COLO829 (cell line): ENCODE results near the gene AANAT.
A peak's percentile ranks its signal among the peaks of the same experiment; 100 is the strongest.

Experiments
- DNase-seq: peaks from one replicate; pipeline ENCODE4 v3.0.0; 2012; ENCODE audit warnings: low spot score

The AANAT gene

DNA sequence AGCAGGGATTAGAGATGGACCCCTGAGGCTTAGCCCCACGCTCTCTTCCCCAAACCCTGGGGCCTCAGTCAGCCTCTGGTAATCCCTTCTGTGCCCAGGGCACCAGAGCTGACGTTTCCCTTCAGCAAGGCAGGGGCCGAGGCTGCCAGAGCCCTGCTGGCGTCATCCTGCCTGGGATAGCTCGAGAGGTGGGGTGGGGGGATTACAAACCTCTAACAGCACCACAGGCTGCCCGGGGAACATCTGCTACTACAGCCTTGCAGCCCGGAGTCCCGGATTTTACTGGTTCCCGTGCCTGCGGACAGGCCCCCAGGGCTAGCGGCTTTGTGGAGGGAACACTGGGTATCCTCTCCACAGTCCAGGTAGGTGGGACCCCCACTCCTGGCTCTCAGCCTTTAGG is at the start of gene AANAT:
TSS of gene AANAT (plus strand) at position 238 of the 400 bp plus-strand sequence. CDS start 1,144 bp downstream, outside the sequence.
- DNase-seq = no peak

DNA sequence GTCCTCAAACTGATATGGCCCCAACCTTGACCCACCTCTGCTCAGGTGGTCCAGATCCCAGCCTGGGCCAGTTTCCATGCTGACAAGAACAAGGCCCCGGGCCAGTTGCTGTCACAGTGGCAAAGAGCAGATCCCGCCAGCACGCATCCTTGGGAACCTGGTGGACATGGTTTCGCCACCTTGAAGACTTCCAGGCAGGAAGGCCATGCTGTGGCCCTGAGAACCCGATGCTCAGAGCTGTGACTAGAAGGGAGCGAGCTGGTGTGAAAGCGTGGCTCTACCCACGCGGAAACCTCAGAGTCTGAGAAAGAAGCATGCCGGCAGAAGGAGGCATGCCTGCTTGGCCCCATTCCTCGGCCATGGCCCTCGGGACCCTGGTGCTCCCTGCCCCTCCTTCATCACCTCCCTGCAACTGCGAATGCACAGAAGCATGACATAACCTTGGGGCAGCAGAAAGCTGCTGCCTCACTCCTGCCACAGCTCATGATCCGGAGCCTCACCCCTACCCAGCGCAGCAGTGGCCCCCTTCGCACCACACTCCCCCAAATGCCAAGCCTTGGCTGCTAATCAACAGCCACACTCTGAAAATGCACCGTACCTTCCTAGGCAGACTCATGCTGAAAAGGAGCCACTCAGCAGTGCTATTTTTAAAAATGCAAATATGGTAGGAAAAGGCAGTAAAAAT is 47.7 kb upstream of the AANAT start:
- no peak for DNase-seq

DNA sequence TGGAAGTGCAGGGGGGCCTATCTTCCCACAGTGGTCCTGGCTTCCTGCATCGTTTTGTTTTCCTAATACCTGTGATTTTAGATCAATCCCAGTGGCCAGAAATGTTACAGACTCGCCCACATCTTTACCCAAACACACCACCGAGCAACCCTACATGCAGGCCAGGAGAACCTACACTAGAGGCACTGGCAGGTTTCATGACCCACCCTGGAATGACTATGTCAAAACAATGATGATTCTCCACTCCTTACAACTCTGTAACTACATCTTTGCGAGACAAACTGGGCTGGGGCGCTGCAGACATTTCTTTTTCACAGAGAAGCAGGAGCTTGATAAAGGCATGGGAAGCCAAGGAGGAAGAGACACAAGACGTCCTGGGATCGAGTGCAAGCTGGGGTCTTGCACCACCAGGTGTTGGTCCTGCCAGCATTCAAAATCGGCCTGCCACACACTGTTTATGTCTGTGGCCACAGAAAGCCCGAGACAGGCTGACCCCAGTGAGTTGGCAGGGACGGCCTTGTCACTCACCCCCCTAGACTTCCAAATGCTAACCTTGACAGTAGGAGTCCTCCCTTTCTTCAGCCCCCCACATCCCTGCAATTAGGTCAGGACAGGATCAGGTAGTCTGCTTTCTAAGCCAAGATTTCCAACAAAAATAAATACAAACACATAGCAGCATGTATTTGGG is 46.9 kb upstream of the AANAT start:
- no peak for DNase-seq

DNA sequence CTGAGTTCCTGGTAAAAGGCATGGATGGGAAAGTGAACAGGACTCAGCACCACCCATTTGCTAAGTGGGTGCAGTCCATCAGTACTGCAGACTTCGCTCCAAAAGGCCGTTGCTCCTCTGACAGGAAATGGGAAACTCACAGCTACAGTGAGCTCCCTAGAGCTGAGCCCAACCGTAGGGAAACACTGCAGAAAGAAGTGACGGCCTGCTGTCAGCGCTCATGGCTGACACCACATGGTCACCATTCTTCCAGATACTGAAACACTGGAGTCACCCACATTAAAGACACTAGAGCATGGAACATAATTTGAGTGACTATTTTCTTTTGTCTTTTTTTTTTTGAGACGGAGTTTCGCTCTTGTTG is 46.4 kb upstream of the AANAT start:
- DNase-seq = no peak

DNA sequence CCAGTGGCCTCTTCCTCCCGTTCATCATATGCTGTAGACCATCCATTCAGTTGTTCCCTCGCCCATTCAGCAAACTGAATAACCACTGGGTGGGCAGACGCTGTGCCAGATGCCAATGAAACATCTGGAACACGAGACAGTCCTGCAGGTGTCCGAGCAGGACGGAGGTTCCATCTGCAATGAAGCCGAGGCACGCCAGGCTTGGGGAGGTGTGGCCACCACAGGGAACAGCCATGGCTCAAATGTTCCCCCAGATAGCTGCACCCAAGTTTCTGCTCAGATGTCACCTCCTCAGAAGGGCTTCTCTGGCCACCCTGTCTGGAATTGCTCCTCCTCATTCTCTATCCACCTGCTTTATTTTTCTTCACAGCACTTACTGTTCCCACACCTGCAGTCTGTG is 45.0 kb upstream of the AANAT start:
- no peak for DNase-seq

DNA sequence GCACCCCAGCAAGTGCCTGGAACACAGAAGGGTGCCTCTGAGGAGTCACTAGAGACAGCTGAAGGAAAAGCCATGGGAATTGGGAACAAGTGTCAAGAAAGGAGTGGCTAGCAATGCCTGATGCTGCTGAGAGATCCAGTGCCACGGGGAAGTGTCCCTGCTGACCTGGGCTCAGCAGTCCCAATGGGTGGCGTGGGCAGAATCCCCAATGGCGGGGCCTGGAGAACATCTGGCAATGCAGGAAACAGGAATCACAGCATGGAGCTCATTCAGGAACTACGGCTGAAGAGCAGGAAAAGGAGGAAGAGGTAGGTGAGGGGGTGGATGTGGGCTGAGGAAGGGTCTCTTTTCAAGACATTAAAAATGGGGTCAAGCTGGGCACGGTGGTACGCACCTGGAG is 44.5 kb upstream of the AANAT start:
- DNase-seq = no peak

GRCh38 chr17:76426853-76427252 is 40.5 kb upstream of the AANAT start:
- DNase-seq = no peak

GRCh38 chr17:76427501-76428231 is 39.7 kb upstream of the AANAT start:
- peak; percentile 32 for DNase-seq

- DNase-seq = no peak
Observed at GRCh38 chr17:76428511-76428910, 38.9 kb upstream of the AANAT start.

- DNase-seq = no peak
Observed at GRCh38 chr17:76431509-76431908, 35.9 kb upstream of the AANAT start.

DNA sequence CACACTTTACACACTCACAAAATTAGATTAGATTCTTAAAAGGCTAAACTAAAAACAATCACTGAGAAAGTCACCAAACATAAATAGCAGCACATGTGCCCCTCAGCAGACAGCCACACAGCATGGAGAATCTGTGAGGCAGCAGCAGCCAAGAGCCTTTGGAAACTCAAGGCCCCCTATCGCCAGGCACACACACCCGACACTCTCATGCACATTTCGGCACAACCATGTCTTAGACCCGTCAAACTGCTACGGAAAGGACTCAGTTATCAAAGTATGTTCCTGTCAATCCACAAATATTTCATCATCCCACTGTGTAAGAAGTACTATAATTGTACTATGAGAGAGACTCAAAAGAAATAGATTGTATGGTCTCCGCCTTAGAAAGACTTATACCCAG is 35.4 kb upstream of the AANAT start:
- no peak for DNase-seq

- no peak for DNase-seq
Observed at GRCh38 chr17:76432712-76433336, 34.6 kb upstream of the AANAT start.

DNA sequence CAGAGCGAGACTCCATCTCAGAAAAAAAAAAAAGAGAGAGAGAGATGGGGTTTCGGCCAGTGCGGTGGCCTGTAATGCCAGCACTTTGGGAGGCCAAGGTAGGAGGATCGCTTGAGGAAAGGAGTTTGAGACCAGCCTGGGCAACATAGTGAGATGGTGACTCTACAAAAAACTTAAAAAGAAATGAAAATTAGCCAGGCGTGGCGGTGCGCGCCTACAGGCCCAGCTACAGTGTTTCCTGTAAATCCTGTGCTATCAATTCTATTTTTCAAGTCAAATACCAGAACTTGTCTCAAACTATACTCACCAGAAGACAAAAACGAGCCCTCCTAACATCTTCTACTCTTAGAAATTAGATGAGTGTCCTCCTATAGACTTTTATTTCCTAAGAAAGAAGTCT is 33.7 kb upstream of the AANAT start:
- no peak for DNase-seq

- no peak for DNase-seq
Observed at GRCh38 chr17:76434870-76435269, 32.5 kb upstream of the AANAT start.

DNA sequence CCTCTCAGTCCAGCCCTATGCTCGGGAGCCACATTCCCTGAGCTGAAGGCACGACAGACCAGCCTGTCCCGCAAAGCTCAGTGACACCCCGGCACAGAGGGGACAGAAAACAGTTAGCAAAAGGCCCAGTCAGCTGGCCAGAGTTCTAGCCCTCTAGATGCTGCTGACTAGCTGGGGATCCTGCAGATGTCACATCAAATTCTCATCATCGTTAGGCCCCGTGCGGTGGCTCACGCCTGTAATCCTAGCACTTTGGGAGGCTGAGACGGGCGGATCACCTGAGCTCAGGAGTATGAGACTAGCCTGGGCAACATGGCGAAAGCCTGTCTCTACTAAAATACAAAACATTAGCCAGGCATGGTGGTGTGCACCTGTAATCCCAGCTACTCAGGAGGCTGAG is 31.7 kb upstream of the AANAT start:
- no peak for DNase-seq

DNA sequence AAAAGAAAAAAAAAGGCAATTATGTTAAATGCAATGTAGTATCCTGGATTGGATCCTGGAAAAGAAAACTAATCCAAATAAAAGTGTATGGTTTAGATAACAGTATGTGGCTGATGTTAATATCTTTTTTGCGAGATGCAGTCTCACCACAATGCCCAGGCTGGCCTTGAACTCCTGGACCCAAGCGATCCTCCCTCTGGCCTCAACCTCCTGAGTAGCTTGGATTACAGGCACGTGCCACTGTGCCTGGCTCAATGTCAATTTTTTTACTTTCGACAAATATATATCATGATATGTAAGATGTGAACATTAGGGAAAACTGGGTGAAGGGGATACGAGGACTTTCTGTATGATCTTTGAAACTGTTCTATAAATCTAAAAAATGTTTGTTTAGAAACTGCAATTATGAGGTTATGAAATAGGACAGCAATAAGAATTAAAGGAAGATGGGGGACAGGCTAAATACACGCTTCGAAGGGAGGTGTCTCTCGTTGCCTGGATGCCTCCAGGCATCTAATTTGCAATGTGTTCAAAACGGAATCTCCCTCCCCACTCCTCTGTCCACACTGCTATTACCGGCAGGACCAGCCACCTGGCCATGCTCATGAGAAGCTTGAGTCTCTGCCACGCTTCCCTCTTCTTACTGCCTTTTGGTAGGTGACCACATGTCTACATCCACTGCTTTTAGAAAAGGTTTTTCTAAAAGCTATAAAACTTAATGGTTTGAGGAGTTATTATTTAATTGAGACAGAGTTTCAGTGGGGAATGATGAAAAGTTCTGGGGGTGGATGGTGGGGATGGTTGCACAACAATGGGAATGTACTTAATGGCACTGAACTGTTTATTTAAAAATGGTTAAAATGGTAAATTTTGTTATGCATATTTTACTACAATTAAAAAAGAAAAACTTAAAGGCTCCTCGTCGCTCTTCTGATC is 29.7 kb upstream of the AANAT start:
- no peak for DNase-seq

- no peak for DNase-seq
Observed at GRCh38 chr17:76438906-76439305, 28.5 kb upstream of the AANAT start.

GRCh38 chr17:76439314-76439928 is 28.0 kb upstream of the AANAT start:
- DNase-seq = no peak

GRCh38 chr17:76440751-76441362 is 26.5 kb upstream of the AANAT start:
- DNase-seq = no peak

DNA sequence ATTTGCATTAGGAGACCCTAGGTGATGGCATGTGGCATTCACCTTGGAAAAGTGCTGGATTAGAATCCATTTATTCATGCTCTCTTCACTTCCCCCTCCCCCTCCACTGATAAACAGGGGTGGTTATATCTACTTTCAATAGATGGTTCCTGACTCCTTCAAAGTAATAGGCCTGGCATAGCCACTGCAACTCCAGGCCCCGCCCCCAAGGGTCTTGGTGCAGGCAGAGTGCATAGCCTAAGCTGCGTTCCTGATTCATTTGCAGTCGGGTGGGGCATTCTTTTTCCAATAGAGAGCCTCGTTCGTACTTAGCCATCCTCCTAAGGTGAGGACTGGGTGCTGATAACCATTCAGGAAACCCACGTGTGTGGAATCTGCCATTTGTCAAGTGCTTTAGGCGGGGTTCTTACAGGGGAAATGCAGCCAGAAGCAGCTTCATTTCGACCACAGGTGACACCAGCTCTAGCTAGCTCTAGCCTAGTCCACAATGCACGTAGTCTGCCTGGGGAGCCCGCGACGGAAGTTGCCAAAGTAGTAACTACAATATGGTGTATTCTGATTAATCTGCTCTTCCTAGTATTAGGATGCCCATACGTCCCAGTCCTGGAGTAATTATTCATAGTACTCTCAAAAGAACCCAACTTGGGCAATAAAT is 25.6 kb upstream of the AANAT start:
- no peak for DNase-seq
